ENCODE results near the gene CD300LB.

CD300LB gene

GRCh38 chr17:74549343-74549742, 18.1 kb upstream of the CD300LB start:
- no peak for DNase-seq (ENCODE audit: low read depth)

- no peak for DNase-seq (ENCODE audit: low read depth)
Observed at GRCh38 chr17:74547736-74548135, 16.5 kb upstream of the CD300LB start.

- DNase-seq (ENCODE audit: low read depth): no peak
Observed at GRCh38 chr17:74547264-74547663, 16.0 kb upstream of the CD300LB start.

- DNase-seq (ENCODE audit: low read depth): no peak
Observed at GRCh38 chr17:74546586-74546985, 15.3 kb upstream of the CD300LB start.

- no peak for DNase-seq (ENCODE audit: low read depth)
Observed at GRCh38 chr17:74545843-74546230, 14.6 kb upstream of the CD300LB start, which contains the start of gene CD300C. Gene CD300C (minus strand): TSS chr17:74546115. CDS start chr17:74545782, 333 bp downstream.

- no peak for DNase-seq (ENCODE audit: low read depth)
Observed at GRCh38 chr17:74544991-74545842, 13.9 kb upstream of the CD300LB start.

GRCh38 chr17:74543891-74544760, 12.9 kb upstream of the CD300LB start:
- no peak for DNase-seq (ENCODE audit: low read depth)

GRCh38 chr17:74543406-74543805, 12.1 kb upstream of the CD300LB start:
- no peak for DNase-seq (ENCODE audit: low read depth)

- no peak for DNase-seq (ENCODE audit: low read depth)
Observed at GRCh38 chr17:74542727-74543383, 11.6 kb upstream of the CD300LB start.

GRCh38 chr17:74542166-74542565, 10.9 kb upstream of the CD300LB start:
- DNase-seq (ENCODE audit: low read depth): no peak

GRCh38 chr17:74541176-74542111, 10.2 kb upstream of the CD300LB start:
- DNase-seq (ENCODE audit: low read depth): no peak

GRCh38 chr17:74539281-74539820, 8.1 kb upstream of the CD300LB start:
- DNase-seq (ENCODE audit: low read depth): no peak

GRCh38 chr17:74536890-74537289, 5.6 kb upstream of the CD300LB start:
- DNase-seq (ENCODE audit: low read depth): no peak

GRCh38 chr17:74532115-74532514, 840 bp upstream of the CD300LB start:
- no peak for DNase-seq (ENCODE audit: low read depth)

- DNase-seq (ENCODE audit: low read depth): no peak
Observed at GRCh38 chr17:74530831-74531150, 484 bp downstream of the CD300LB start.

- DNase-seq (ENCODE audit: low read depth): no peak
Observed at GRCh38 chr17:74529243-74529642, 2.0 kb downstream of the CD300LB start.

- DNase-seq (ENCODE audit: low read depth): no peak
Observed at GRCh38 chr17:74528491-74529199, 2.6 kb downstream of the CD300LB start.

GRCh38 chr17:74527756-74528155, 3.5 kb downstream of the CD300LB start:
- DNase-seq (ENCODE audit: low read depth): no peak

GRCh38 chr17:74527081-74527480, 4.2 kb downstream of the CD300LB start:
- no peak for DNase-seq (ENCODE audit: low read depth)

GRCh38 chr17:74526681-74527080, 4.6 kb downstream of the CD300LB start:
- DNase-seq (ENCODE audit: low read depth): no peak

Measured in T-helper 22 cell (primary cell).